WTC11 (cell line): Measurements from ENCODE around the gene PMEPA1.

Experiments used
- ATF1 ChIP-seq: sonication (generic); formaldehyde crosslinking; IDR thresholded peaks from 2 replicates; pipeline ENCODE4 v1.8.1; 2023; ENCODE audit warnings: mild to moderate bottlenecking, moderate library complexity, missing genetic modification reagents
- E2F4 ChIP-seq: sonication (generic); formaldehyde crosslinking; IDR thresholded peaks from 2 replicates; pipeline ENCODE4 v1.8.1; 2022; ENCODE audit warnings: low read depth, mild to moderate bottlenecking, moderate library complexity, missing genetic modification reagents, borderline replicate concordance
- EMX1 ChIP-seq: fragments of 250-450 bp; sonication (Bioruptor Pico); IDR thresholded peaks from 2 replicates; pipeline ENCODE4 v1.8.0; 2021; ENCODE audit warnings: mild to moderate bottlenecking
- GABPB1 ChIP-seq: sonication (generic); formaldehyde crosslinking; IDR thresholded peaks from 2 replicates; pipeline ENCODE4 v1.8.1; 2023; ENCODE audit warnings: mild to moderate bottlenecking, missing genetic modification reagents
- HMGXB4 ChIP-seq: sonication (generic); formaldehyde crosslinking; IDR thresholded peaks from 2 replicates; pipeline ENCODE4 v1.8.1; 2023; ENCODE audit warnings: mild to moderate bottlenecking, moderate library complexity, missing genetic modification reagents
- MAX ChIP-seq: sonication (generic); formaldehyde crosslinking; IDR thresholded peaks from 2 replicates; pipeline ENCODE4 v1.8.0; 2022; ENCODE audit warnings: mild to moderate bottlenecking, missing genetic modification reagents
- NR3C1 ChIP-seq: sonication (generic); formaldehyde crosslinking; conservative IDR thresholded peaks from 2 replicates; pipeline ENCODE4 v1.8.1; 2023; ENCODE audit warnings: low read depth, mild to moderate bottlenecking, missing genetic modification reagents
- SP1 ChIP-seq: sonication (generic); formaldehyde crosslinking; conservative IDR thresholded peaks from 2 replicates; pipeline ENCODE4 v1.8.1; 2022; ENCODE audit warnings: missing genetic modification reagents
- TEAD4 ChIP-seq: sonication (generic); formaldehyde crosslinking; IDR thresholded peaks from 2 replicates; pipeline ENCODE4 v1.8.0; 2022; ENCODE audit warnings: mild to moderate bottlenecking, missing genetic modification reagents
- TF ChIP-seq, protein P1 (sequence below): fragments of 200-600 bp; IDR thresholded peaks from 2 replicates; pipeline ENCODE4 v1.8.0; 2022; ENCODE audit warnings: antibody characterized with exemption
- TF ChIP-seq, protein P2 (sequence below): sonication (generic); formaldehyde crosslinking; IDR thresholded peaks from 2 replicates; pipeline ENCODE4 v1.8.1; 2022; ENCODE audit warnings: missing genetic modification reagents, borderline replicate concordance

DNA sequence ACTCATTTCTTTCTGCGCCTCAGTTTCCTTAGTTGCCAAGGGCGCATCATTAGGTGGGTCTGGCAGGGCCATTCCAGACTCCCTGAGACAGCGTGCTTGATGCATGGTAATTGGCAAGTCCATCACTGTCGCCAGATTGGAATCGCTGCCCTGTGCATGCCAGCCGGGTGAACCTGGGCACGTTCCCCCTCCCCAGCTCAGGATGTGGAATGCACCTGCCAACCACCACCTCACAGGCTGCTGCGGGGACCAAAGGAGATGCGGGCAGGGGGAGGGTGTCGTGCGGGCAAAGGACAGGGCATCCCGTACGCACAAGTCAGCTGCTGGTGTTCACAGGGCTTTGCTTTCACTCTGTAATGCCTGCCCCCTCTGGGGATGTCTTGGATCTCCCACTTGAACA is 36.4 kb upstream of the PMEPA1 start:
- TF ChIP-seq SP1 (CRISPR knock-in tag) (no peak), TEAD4 (CRISPR knock-in tag) (no peak), MAX (no peak), HMGXB4 (CRISPR knock-in tag) (no peak), E2F4 (CRISPR knock-in tag) (no peak), GABPB1 (CRISPR knock-in tag) (no peak), ATF1 (CRISPR knock-in tag) (no peak), NR3C1 (no peak), EMX1 (CRISPR knock-in tag) (no peak)
- TF ChIP-seq, protein P1, sequence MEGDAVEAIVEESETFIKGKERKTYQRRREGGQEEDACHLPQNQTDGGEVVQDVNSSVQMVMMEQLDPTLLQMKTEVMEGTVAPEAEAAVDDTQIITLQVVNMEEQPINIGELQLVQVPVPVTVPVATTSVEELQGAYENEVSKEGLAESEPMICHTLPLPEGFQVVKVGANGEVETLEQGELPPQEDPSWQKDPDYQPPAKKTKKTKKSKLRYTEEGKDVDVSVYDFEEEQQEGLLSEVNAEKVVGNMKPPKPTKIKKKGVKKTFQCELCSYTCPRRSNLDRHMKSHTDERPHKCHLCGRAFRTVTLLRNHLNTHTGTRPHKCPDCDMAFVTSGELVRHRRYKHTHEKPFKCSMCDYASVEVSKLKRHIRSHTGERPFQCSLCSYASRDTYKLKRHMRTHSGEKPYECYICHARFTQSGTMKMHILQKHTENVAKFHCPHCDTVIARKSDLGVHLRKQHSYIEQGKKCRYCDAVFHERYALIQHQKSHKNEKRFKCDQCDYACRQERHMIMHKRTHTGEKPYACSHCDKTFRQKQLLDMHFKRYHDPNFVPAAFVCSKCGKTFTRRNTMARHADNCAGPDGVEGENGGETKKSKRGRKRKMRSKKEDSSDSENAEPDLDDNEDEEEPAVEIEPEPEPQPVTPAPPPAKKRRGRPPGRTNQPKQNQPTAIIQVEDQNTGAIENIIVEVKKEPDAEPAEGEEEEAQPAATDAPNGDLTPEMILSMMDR: no peak
- TF ChIP-seq, protein P2, sequence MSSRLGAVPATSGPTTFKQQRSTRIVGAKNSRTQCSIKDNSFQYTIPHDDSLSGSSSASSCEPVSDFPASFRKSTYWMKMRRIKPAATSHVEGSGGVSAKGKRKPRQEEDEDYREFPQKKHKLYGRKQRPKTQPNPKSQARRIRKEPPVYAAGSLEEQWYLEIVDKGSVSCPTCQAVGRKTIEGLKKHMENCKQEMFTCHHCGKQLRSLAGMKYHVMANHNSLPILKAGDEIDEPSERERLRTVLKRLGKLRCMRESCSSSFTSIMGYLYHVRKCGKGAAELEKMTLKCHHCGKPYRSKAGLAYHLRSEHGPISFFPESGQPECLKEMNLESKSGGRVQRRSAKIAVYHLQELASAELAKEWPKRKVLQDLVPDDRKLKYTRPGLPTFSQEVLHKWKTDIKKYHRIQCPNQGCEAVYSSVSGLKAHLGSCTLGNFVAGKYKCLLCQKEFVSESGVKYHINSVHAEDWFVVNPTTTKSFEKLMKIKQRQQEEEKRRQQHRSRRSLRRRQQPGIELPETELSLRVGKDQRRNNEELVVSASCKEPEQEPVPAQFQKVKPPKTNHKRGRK (CRISPR knock-in tag): no peak
